Fibroblast of mammary gland (primary cell): ENCODE results near the gene MEIOC.
"Not testable (repeated sequence)": the region's sequence is repeated elsewhere in the genome, so short reads cannot be mapped to it uniquely, and the experiment has no call there.

Source experiments
- DNase-seq: peaks from one replicate; pipeline ENCODE4 v3.0.0-alpha.2; 2010; ENCODE audit warnings: low read depth
- H3K4me3 ChIP-seq: 2 replicates; pipeline ENCODE4 v1.5.1; 2011; ENCODE audit warnings: low read depth, mild to moderate bottlenecking, low read length, moderate library complexity; ENCODE audit not compliant: control insufficient read depth
- TF ChIP-seq, protein P1 (sequence below): conservative IDR thresholded peaks from 2 replicates; pipeline ENCODE4 v1.5.1; 2011; ENCODE audit warnings: low read depth, low read length, inconsistent platforms; ENCODE audit not compliant: control insufficient read depth, insufficient read depth

The MEIOC gene

GRCh38 chr17:44664867-44665266, 8.6 kb downstream of the MEIOC start:
- TF ChIP-seq, protein P1, sequence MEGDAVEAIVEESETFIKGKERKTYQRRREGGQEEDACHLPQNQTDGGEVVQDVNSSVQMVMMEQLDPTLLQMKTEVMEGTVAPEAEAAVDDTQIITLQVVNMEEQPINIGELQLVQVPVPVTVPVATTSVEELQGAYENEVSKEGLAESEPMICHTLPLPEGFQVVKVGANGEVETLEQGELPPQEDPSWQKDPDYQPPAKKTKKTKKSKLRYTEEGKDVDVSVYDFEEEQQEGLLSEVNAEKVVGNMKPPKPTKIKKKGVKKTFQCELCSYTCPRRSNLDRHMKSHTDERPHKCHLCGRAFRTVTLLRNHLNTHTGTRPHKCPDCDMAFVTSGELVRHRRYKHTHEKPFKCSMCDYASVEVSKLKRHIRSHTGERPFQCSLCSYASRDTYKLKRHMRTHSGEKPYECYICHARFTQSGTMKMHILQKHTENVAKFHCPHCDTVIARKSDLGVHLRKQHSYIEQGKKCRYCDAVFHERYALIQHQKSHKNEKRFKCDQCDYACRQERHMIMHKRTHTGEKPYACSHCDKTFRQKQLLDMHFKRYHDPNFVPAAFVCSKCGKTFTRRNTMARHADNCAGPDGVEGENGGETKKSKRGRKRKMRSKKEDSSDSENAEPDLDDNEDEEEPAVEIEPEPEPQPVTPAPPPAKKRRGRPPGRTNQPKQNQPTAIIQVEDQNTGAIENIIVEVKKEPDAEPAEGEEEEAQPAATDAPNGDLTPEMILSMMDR: no peak
- DNase-seq: no peak
- H3K4me3 ChIP-seq: no peak overlapping the region

DNA sequence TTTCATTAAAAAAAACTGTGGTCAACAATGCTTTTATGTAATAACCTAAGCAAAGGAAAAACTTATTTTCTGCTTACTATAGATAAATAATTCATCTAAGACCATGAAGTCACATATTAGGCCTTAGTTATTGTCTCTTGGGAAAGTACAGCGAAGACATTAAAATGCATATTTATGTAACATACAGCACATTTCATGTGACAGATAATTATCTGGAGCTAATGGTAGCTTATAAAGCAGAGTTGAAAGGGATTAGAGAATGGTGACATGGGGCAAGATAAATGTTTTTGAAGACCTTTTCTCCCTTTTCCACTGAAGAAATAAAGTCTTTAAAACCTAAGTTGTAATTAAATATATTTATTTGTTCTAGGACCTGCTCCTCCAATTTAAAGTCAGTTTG, 9.7 kb downstream of the MEIOC start:
- no peak overlapping the region for H3K4me3 ChIP-seq
- no peak for DNase-seq
- TF ChIP-seq, protein P1: no peak

- DNase-seq: peak; percentile 31
- H3K4me3 ChIP-seq: no peak overlapping the region
- TF ChIP-seq, protein P1: peak; percentile 76
These were observed 16.3 kb downstream of the MEIOC start for GRCh38 chr17:44672479-44673093.

- TF ChIP-seq, protein P1: no peak
- no peak for DNase-seq
- H3K4me3 ChIP-seq: no peak overlapping the region
These were observed 17.6 kb downstream of the MEIOC start for GRCh38 chr17:44673893-44674292.

GRCh38 chr17:44677136-44677535, 20.9 kb downstream of the MEIOC start:
- DNase-seq: peak; percentile 12
- TF ChIP-seq, protein P1: no peak
- H3K4me3 ChIP-seq: no peak overlapping the region

GRCh38 chr17:44683303-44683702, 27.0 kb downstream of the MEIOC start:
- DNase-seq, H3K4me3 ChIP-seq: not testable (repeated sequence)

DNA sequence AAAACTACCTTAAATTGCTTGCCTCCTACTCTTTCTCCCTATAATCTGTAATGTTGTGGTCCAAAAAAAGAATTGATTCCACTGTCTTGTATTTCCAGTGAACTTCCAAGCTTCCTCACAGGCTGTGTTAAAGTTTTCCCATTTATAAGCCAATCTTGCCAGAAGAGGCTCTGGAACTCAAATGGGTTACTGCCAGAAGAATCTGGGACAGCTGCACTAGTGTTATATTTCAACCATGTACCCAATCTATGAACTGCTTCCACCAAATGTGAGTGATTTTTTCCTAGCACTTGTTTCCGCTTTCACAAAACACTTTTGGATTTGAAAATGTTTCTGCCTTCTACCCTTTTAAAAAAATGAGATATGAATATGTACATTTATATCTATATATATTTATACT, 31.5 kb downstream of the MEIOC start:
- H3K4me3 ChIP-seq: no peak overlapping the region
- no peak for DNase-seq
- TF ChIP-seq, protein P1: no peak
